Esophagus (tissue), 2 donors: ENCODE data around the gene KERA. TPM values are rescaled to one million over a fixed set of nuclear protein-coding genes. Genes with fewer than 3 reads are reported as not detected.

Experiments
- H3K27ac ChIP-seq, 2 donors: one replicate each; pipeline ENCODE4 v1.5.1; 2013; ENCODE audit warnings: low read depth in 2 of 2, mild to moderate bottlenecking in 2 of 2, inconsistent platforms in 1 of 2, low read length in 1 of 2, moderate library complexity in 1 of 2
- H3K27me3 ChIP-seq, 2 donors: one replicate each; pipeline ENCODE4 v1.6.1; 2013; ENCODE audit warnings: low read length in 2 of 2, control low read depth in 1 of 2, mild to moderate bottlenecking in 1 of 2; ENCODE audit not compliant: insufficient read depth in 2 of 2, control insufficient read depth in 1 of 2
- H3K36me3 ChIP-seq, 2 donors: one replicate each; pipeline ENCODE4 v1.6.1; 2013; ENCODE audit warnings: low read length in 1 of 2; ENCODE audit not compliant: control insufficient read depth in 2 of 2, insufficient read depth in 2 of 2
- H3K4me1 ChIP-seq, 2 donors: one replicate each; pipeline ENCODE4 v1.6.1; 2013; ENCODE audit warnings: low read length in 1 of 2; ENCODE audit not compliant: control insufficient read depth in 2 of 2, insufficient read depth in 2 of 2
- H3K4me3 ChIP-seq, 2 donors: one replicate each; pipeline ENCODE4 v1.5.1; 2013; ENCODE audit warnings: low read length in 2 of 2, mild to moderate bottlenecking in 2 of 2, low read depth in 1 of 2, moderate library complexity in 1 of 2
- H3K9me3 ChIP-seq, 2 donors: one replicate each; pipeline ENCODE4 v1.6.1; 2013; ENCODE audit warnings: mild to moderate bottlenecking in 2 of 2, low read depth in 1 of 2, low read length in 1 of 2, moderate library complexity in 1 of 2; ENCODE audit not compliant: control insufficient read depth in 2 of 2, insufficient read depth in 1 of 2
- WGBS, 2 donors: extraction: QIAGEN DNeasy Blood & Tissue Kit; methylation state at CpG; one replicate each; pipeline ENCODE4 v1.1.7; 2013; 5-methylcytosine and 5-hydroxymethylcytosine counted together
- polyA plus RNA-seq, 2 donors: library from polyadenylated mRNA; stranded (reverse); fragments of 200-250 nt; gene quantifications; one replicate each; pipeline ENCODE4 v1.2.3, GENCODE V29; 2013
- donor health status: healthy with polysubstance abuse.
- donor health status: Bipolar disorder and iron deficiency.

The KERA gene
- not detected for polyA plus RNA-seq

GRCh38 chr12:91057368-91058165 lies at the start of gene KERA:
Gene KERA, minus strand, starts transcription at chr12:91058024. Its CDS starts 1,743 bp downstream, at chr12:91056281.
- Histone ChIP-seq H3K36me3 (no peaks in the 10 kb centered on the region), H3K27ac (no peak within 1 kb of the TSS), H3K4me1 (no peaks in the 10 kb centered on the region), H3K9me3 (no peaks in the 10 kb centered on the region), H3K4me3 (no peak within 1 kb of the TSS), H3K27me3 (no peaks in the 10 kb centered on the region)
- 40 to 44% methylated on average over 9 of the region's 9 CpGs for WGBS, 2 donors

DNA sequence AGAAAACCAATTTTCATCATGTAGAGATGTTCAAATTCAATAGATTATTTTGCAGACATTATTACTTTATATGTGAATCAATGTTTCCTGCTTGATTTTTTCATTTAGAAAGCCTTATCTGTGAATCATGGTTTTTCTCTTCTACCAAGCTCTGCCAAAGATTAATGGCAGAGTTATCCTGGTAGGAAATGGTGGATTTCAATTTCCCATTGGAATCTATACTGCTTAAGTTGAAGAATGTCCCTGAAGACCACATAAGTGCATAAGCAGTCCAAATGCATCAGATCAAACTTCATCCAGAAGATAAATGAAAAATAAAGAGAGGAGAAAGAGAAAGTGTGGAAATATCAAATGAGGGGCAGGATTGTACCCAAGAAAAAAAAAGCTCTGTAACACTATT lies 48.5 kb upstream of the KERA start:
- H3K9me3 ChIP-seq: no peaks in the 10 kb centered on the region
- no peaks in the 10 kb centered on the region for H3K4me1 ChIP-seq

DNA sequence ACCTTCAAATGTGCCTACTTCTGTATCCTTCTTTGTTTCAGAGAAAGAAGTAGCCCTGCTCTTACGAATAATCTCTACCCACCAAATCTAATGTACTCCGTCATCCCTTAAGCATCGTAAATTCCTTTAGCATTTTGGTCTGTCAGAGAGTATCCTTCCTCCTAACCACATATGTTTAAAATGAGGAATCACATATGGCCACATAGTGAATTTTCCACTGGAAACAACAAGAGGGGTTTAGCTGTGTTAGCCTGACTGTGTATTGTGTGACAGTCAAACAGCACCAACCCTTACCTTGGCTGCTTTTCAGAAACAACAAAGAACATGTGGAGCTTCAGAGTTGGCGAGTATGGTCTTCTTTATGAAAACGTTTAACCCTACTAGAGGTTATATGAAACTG lies 48.0 kb upstream of the KERA start:
- Histone ChIP-seq H3K4me1 (no peaks in the 10 kb centered on the region), H3K36me3 (no peaks in the 10 kb centered on the region), H3K9me3 (no peaks in the 10 kb centered on the region), H3K4me3 (no peak overlapping the region), H3K27me3 (no peaks in the 10 kb centered on the region), H3K27ac (no peak overlapping the region)
- WGBS, 2 donors: 74 to 81% methylated on average over 5 of the region's 5 CpGs

More for the DNA sequence above, 48.5 kb upstream of the KERA start:
- no peaks in the 10 kb centered on the region for H3K27me3 ChIP-seq
- H3K27ac ChIP-seq: no peak overlapping the region
- H3K4me3 ChIP-seq: no peak overlapping the region
- H3K36me3 ChIP-seq: no peaks in the 10 kb centered on the region

- Histone ChIP-seq H3K9me3 (no peaks in the 10 kb centered on the region), H3K27ac (no peak overlapping the region), H3K36me3 (no peaks in the 10 kb centered on the region), H3K4me1 (no peaks in the 10 kb centered on the region), H3K27me3 (no peaks in the 10 kb centered on the region), H3K4me3 (no peak overlapping the region)
- WGBS, 2 donors: 74 to 84% methylated on average over 1 of the region's 1 CpG
Observed at GRCh38 chr12:91104812-91105466, 47.1 kb upstream of the KERA start.

DNA sequence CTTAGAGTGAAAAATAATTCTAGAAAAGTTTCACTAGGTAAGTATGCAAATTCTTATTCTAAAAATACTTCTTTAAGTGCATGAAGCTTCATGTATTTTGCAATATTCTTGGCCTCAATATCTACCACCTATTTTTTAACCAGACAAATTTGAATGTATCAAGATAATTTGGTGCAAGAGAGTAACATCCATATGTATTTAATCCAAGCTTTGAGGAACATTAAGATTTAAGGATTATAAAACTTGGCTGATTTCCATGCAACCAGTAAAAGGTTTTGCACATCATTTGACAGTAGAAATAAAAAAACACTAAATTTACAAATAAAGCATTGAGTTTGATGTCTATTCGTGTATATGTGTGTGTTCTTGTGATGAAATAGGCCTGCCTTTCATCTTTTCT lies 45.8 kb upstream of the KERA start:
- Histone ChIP-seq H3K27me3 (no peaks in the 10 kb centered on the region), H3K36me3 (no peaks in the 10 kb centered on the region), H3K27ac (no peak overlapping the region), H3K4me1 (no peaks in the 10 kb centered on the region), H3K4me3 (no peak overlapping the region), H3K9me3 (no peaks in the 10 kb centered on the region)
- 45 to 53% methylated on average over 1 of the region's 1 CpG for WGBS, 2 donors

DNA sequence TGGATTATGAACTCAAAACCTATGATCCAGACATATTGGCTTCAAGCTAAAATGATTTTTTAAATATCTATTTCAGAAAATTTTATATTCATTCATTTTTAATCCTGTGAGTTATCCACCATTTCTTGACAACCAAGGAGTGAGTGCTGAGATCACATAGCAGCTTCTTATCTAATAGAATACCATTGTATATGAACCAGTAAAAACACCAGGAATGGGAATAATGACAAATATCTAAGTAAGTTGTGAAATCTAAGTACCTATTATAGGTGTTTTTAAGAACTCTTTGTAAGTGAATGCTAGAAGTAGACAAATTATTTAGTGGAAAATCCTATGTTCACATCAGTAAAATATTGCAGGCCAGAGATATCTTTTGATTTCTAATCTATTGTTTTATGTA lies 45.3 kb upstream of the KERA start:
- Histone ChIP-seq H3K36me3 (no peaks in the 10 kb centered on the region), H3K9me3 (no peaks in the 10 kb centered on the region), H3K27me3 (no peaks in the 10 kb centered on the region), H3K4me1 (no peaks in the 10 kb centered on the region), H3K4me3 (no peak overlapping the region), H3K27ac (no peak overlapping the region)

- H3K9me3 ChIP-seq: no peaks in the 10 kb centered on the region
- no peaks in the 10 kb centered on the region for H3K27me3 ChIP-seq
- H3K4me3 ChIP-seq: no peak overlapping the region
- no peak overlapping the region for H3K27ac ChIP-seq
- H3K4me1 ChIP-seq: no peaks in the 10 kb centered on the region
- H3K36me3 ChIP-seq: no peaks in the 10 kb centered on the region
- WGBS, 2 donors: 76 to 80% methylated on average over 2 of the region's 2 CpGs
Observed at GRCh38 chr12:91100906-91101305, 43.1 kb upstream of the KERA start.

- no peaks in the 10 kb centered on the region for H3K36me3 ChIP-seq
- no peak overlapping the region for H3K4me3 ChIP-seq
- no peaks in the 10 kb centered on the region for H3K27me3 ChIP-seq
- no peaks in the 10 kb centered on the region for H3K4me1 ChIP-seq
- 62 to 71% methylated on average over 2 of the region's 2 CpGs for WGBS, 2 donors
- no peaks in the 10 kb centered on the region for H3K9me3 ChIP-seq
- no peak overlapping the region for H3K27ac ChIP-seq
Observed at GRCh38 chr12:91099836-91100235, 42.0 kb upstream of the KERA start.

- Histone ChIP-seq H3K9me3 (no peaks in the 10 kb centered on the region), H3K27me3 (no peaks in the 10 kb centered on the region), H3K4me3 (no peak overlapping the region), H3K27ac (no peak overlapping the region), H3K36me3 (no peaks in the 10 kb centered on the region), H3K4me1 (no peaks in the 10 kb centered on the region)
- 50% methylated on average over 2 of the region's 2 CpGs for WGBS, 2 donors
Observed at GRCh38 chr12:91099341-91099740, 41.5 kb upstream of the KERA start.

- Histone ChIP-seq H3K27ac (no peak overlapping the region), H3K4me1 (no peaks in the 10 kb centered on the region)
- 23 to 38% methylated on average over 3 of the region's 3 CpGs for WGBS, 2 donors
Observed at GRCh38 chr12:91098941-91099340, 41.1 kb upstream of the KERA start.

More at GRCh38 chr12:91098941-91099340, 41.1 kb upstream of the KERA start:
- Histone ChIP-seq H3K27me3 (no peaks in the 10 kb centered on the region), H3K4me3 (no peak overlapping the region), H3K9me3 (no peaks in the 10 kb centered on the region), H3K36me3 (no peaks in the 10 kb centered on the region)
